NCI-H510A treated with DMSO at 0.1 percent for 48 hours (cell line): ENCODE results near the gene SYTL3.
"Not testable (repeated sequence)": the region's sequence is repeated elsewhere in the genome, so short reads cannot be mapped to it uniquely, and the experiment has no call there.

Experiments
- DNase-seq: peaks from one replicate; lab custom pipeline; 2025; lab: John Stamatoyannopoulos, UW

SYTL3 gene

GRCh38 chr6:158697811-158698210, 48.0 kb downstream of the SYTL3 start:
- no peak for DNase-seq

GRCh38 chr6:158698931-158699330, 49.1 kb downstream of the SYTL3 start:
- no peak for DNase-seq

GRCh38 chr6:158701268-158701667, 51.4 kb downstream of the SYTL3 start:
- not testable (repeated sequence) for DNase-seq

- no peak for DNase-seq
Measured at GRCh38 chr6:158703111-158703836, 53.4 kb downstream of the SYTL3 start.

- DNase-seq = peak; percentile 43
Measured at GRCh38 chr6:158703837-158704822, 54.3 kb downstream of the SYTL3 start.

GRCh38 chr6:158705386-158706126, 55.7 kb downstream of the SYTL3 start:
- DNase-seq = no peak

GRCh38 chr6:158706369-158706982, 56.6 kb downstream of the SYTL3 start:
- DNase-seq = peak; percentile 28

- DNase-seq = no peak
Measured at GRCh38 chr6:158707120-158707820, 57.4 kb downstream of the SYTL3 start.

GRCh38 chr6:158707821-158708195, 58.0 kb downstream of the SYTL3 start:
- no peak for DNase-seq

- DNase-seq = no peak
Measured at GRCh38 chr6:158708239-158708638, 58.4 kb downstream of the SYTL3 start.

- no peak for DNase-seq
Measured at GRCh38 chr6:158709809-158710208, 60.0 kb downstream of the SYTL3 start.

- no peak for DNase-seq
Measured at GRCh38 chr6:158711264-158711663, 61.4 kb downstream of the SYTL3 start.

GRCh38 chr6:158713469-158713868, 63.6 kb downstream of the SYTL3 start:
- DNase-seq = peak; percentile 7

- DNase-seq = no peak
Measured at GRCh38 chr6:158714706-158715105, 64.9 kb downstream of the SYTL3 start.

- no peak for DNase-seq
Measured at GRCh38 chr6:158715330-158716311, 65.8 kb downstream of the SYTL3 start.

- no peak for DNase-seq
Measured at GRCh38 chr6:158717341-158718330, 67.8 kb downstream of the SYTL3 start.

GRCh38 chr6:158718461-158719046, 68.7 kb downstream of the SYTL3 start:
- no peak for DNase-seq

GRCh38 chr6:158722176-158722729, 72.4 kb downstream of the SYTL3 start:
- no peak for DNase-seq
